ENCODE results near the gene SSUH2.
"Not testable (repeated sequence)": the region's sequence is repeated elsewhere in the genome, so short reads cannot be mapped to it uniquely, and the experiment has no call there.

The SSUH2 gene

GRCh38 chr3:8581373-8581772 is 63.2 kb downstream of the SSUH2 start (continued):
- TF ChIP-seq ZNF768 (tag by site-specific recombination; IDR thresholded peaks at IDR 0.05), result no peak
- no peak for TF ChIP-seq KLF9 (tag by site-specific recombination; IDR thresholded peaks at IDR 0.05; ENCODE audit: low read depth)
- no peak for TF ChIP-seq ZNF610 (tag by site-specific recombination; IDR thresholded peaks at IDR 0.05; ENCODE audit: borderline replicate concordance)
- TF ChIP-seq, protein P1, sequence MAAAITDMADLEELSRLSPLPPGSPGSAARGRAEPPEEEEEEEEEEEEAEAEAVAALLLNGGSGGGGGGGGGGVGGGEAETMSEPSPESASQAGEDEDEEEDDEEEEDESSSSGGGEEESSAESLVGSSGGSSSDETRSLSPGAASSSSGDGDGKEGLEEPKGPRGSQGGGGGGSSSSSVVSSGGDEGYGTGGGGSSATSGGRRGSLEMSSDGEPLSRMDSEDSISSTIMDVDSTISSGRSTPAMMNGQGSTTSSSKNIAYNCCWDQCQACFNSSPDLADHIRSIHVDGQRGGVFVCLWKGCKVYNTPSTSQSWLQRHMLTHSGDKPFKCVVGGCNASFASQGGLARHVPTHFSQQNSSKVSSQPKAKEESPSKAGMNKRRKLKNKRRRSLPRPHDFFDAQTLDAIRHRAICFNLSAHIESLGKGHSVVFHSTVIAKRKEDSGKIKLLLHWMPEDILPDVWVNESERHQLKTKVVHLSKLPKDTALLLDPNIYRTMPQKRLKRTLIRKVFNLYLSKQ (tag by site-specific recombination; IDR thresholded peaks at IDR 0.05; ENCODE audit: borderline replicate concordance), result no peak
- no peak for TF ChIP-seq ZNF530 (tag by site-specific recombination; IDR thresholded peaks at IDR 0.05; ENCODE audit: low read depth)
- no peak for TF ChIP-seq ZNF677 (tag by site-specific recombination; IDR thresholded peaks at IDR 0.05)
- TF ChIP-seq, protein P2, sequence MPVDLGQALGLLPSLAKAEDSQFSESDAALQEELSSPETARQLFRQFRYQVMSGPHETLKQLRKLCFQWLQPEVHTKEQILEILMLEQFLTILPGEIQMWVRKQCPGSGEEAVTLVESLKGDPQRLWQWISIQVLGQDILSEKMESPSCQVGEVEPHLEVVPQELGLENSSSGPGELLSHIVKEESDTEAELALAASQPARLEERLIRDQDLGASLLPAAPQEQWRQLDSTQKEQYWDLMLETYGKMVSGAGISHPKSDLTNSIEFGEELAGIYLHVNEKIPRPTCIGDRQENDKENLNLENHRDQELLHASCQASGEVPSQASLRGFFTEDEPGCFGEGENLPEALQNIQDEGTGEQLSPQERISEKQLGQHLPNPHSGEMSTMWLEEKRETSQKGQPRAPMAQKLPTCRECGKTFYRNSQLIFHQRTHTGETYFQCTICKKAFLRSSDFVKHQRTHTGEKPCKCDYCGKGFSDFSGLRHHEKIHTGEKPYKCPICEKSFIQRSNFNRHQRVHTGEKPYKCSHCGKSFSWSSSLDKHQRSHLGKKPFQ (tag by site-specific recombination; IDR thresholded peaks at IDR 0.05), result no peak
- no peak for TF ChIP-seq ZNF660 (tag by site-specific recombination; IDR thresholded peaks at IDR 0.05)
- no peak for TF ChIP-seq ZNF626 (tag by site-specific recombination; IDR thresholded peaks at IDR 0.05)

DNA sequence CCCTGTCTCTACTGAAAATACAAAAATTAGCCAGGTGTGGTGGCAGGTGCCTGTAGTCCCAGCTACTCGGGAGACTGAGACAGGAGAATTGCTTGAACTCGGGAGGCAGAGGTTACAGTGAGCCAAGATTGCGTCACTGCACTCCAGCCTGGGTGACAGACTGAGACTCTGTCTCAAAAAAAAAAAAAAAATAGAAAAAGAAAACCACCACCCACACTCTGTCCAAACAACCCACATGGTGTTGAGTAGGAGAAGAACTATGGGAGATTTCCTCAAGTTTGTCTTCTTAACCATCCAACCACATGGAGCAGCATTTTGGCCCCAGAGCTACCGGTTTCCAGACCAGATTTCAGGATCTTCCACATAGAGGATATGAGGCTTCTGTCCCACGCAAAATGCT is 64.2 kb downstream of the SSUH2 start:
- POLR2A ChIA-PET; H3K27ac ChIP-seq (ENCODE audit: extremely low read depth, low read depth, low read length); H3K36me3 ChIP-seq (ENCODE audit: control insufficient read depth in 2 of 2, insufficient read depth in 1 of 2, low read length in 2 of 2); H3K4me1 ChIP-seq (ENCODE audit: control insufficient read depth, insufficient read depth, low read length); H3K9me3 ChIP-seq (ENCODE audit: control insufficient read depth, insufficient read depth, low read depth, low read length); H3K4me3 ChIP-seq (ENCODE audit: low read depth, low read length): not testable (repeated sequence)
- CTCF ChIA-PET, result interaction anchor here (0.6 kb wide), 1 partner anchor 99 kb away, joined by 3 read pairs; no protein-coding TSS in a partner anchor
- TF ChIP-seq ZFHX2 (tag by site-specific recombination; conservative IDR thresholded peaks at IDR 0.05), result peak; percentile 69
- peak; percentile 71 for TF ChIP-seq EGR2 (tag by site-specific recombination; IDR thresholded peaks at IDR 0.05; ENCODE audit: low read depth)

GRCh38 chr3:8579943-8580342 is 64.7 kb downstream of the SSUH2 start:
- no peak overlapping the region for H3K4me3 ChIP-seq (ENCODE audit: low read depth, low read length)
- no peaks in the 10 kb centered on the region for H3K36me3 ChIP-seq (ENCODE audit: control insufficient read depth in 2 of 2, insufficient read depth in 1 of 2, low read length in 2 of 2)
- H3K9me3 ChIP-seq (ENCODE audit: control insufficient read depth, insufficient read depth, low read depth, low read length), result no peaks in the 10 kb centered on the region
- no peak overlapping the region for H3K27ac ChIP-seq (ENCODE audit: extremely low read depth, low read depth, low read length)
- no peaks in the 10 kb centered on the region for H3K4me1 ChIP-seq (ENCODE audit: control insufficient read depth, insufficient read depth, low read length)
- CTCF ChIA-PET, result interaction anchor here (0.6 kb wide), 1 partner anchor 24 kb away, joined by 3 read pairs; no protein-coding TSS in a partner anchor
- POLR2A ChIA-PET, result no interaction called here
- TF ChIP-seq ZNF548 (tag by site-specific recombination; IDR thresholded peaks at IDR 0.05) (no peak), KLF7 (tag by site-specific recombination; IDR thresholded peaks at IDR 0.05; ENCODE audit: borderline replicate concordance) (no peak), ZNF121 (tag by site-specific recombination; IDR thresholded peaks at IDR 0.05) (no peak), KLF9 (tag by site-specific recombination; IDR thresholded peaks at IDR 0.05; ENCODE audit: low read depth) (no peak), ZNF175 (tag by site-specific recombination; IDR thresholded peaks at IDR 0.05) (no peak), ZNF311 (tag by site-specific recombination; IDR thresholded peaks at IDR 0.05; ENCODE audit: borderline replicate concordance) (no peak), ZNF114 (tag by site-specific recombination; IDR thresholded peaks at IDR 0.05) (no peak), PRDM6 (tag by site-specific recombination; IDR thresholded peaks at IDR 0.05) (no peak), KLF8 (tag by site-specific recombination; IDR thresholded peaks at IDR 0.05) (no peak), ZNF202 (tag by site-specific recombination; IDR thresholded peaks at IDR 0.05; ENCODE audit: borderline replicate concordance) (no peak), ZNF670 (tag by site-specific recombination; IDR thresholded peaks at IDR 0.05; ENCODE audit: low read depth) (no peak), ZNF366 (tag by site-specific recombination; conservative IDR thresholded peaks at IDR 0.05) (no peak), ZNF169 (tag by site-specific recombination; IDR thresholded peaks at IDR 0.05) (no peak), ZNF391 (tag by site-specific recombination; IDR thresholded peaks at IDR 0.05; ENCODE audit: borderline replicate concordance, low read depth) (no peak), TRIM28 (IDR thresholded peaks at IDR 0.05; ENCODE audit: borderline replicate concordance, low read length) (no peak)
- TF ChIP-seq, protein P3, sequence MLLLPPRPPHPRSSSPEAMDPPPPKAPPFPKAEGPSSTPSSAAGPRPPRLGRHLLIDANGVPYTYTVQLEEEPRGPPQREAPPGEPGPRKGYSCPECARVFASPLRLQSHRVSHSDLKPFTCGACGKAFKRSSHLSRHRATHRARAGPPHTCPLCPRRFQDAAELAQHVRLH (tag by site-specific recombination; IDR thresholded peaks at IDR 0.05), result no peak

Data from HEK293 (cell line).